Subcutaneous adipose tissue (tissue), 4 donors: ENCODE results near the gene RPP21. TPM values are rescaled to one million over a fixed set of nuclear protein-coding genes. Genes with fewer than 3 reads are reported as not detected.

ENCODE experiments used
- CTCF ChIP-seq: fragments of 450-650 bp; IDR thresholded peaks from one replicate; pipeline ENCODE4 v1.5.1; 2016; ENCODE audit warnings: low read depth, mild to moderate bottlenecking, control low read depth, antibody characterized with exemption, moderate library complexity
- total RNA-seq, 4 donors: library from RNA; depleted of rRNA; stranded (reverse); fragments of >200 nt; gene quantifications; one replicate each; pipeline ENCODE4 v1.1.0, GENCODE V29; 2016

Gene RPP21
- 10 to 100 TPM; 43.3 to 69.6 (median 49.5) TPM for total RNA-seq

- no peak for TF ChIP-seq CTCF
These were observed at the start of gene RPP21 for GRCh38 chr6:30344868-30345671. Gene RPP21, plus strand, starts transcription at chr6:30345156. Its CDS starts 16 bp downstream, at chr6:30345172.

GRCh38 chr6:30295837-30296236 is 49.1 kb upstream of the RPP21 start:
- no peak for TF ChIP-seq CTCF

- TF ChIP-seq CTCF = no peak
These were observed 41.0 kb upstream of the RPP21 start for GRCh38 chr6:30304002-30304401.

GRCh38 chr6:30311101-30311500 is 33.9 kb upstream of the RPP21 start:
- TF ChIP-seq CTCF = no peak

- TF ChIP-seq CTCF = no peak
These were observed 33.3 kb upstream of the RPP21 start for GRCh38 chr6:30311671-30312070.

GRCh38 chr6:30312266-30312665 is 32.7 kb upstream of the RPP21 start:
- TF ChIP-seq CTCF = no peak

GRCh38 chr6:30312676-30313321 is 32.2 kb upstream of the RPP21 start:
- TF ChIP-seq CTCF = no peak
